ENCODE measurements around the gene MCRIP1.
A peak's percentile ranks its signal among the peaks of the same experiment; 100 is the strongest.

MCRIP1 gene

GRCh38 chr17:81822996-81823819 is 9.9 kb downstream of the MCRIP1 start:
- H4K20me1 ChIP-seq (ENCODE audit: insufficient read depth, low read length): no peaks in the 10 kb centered on the region
- H3K4me2 ChIP-seq (ENCODE audit: low read length): no peak overlapping the region
- H3K79me2 ChIP-seq (ENCODE audit: insufficient read depth, low read length): no peaks in the 10 kb centered on the region
- H2AFZ ChIP-seq (ENCODE audit: low read length): no peak overlapping the region
- no peak overlapping the region for H3K9ac ChIP-seq (ENCODE audit: low read length)
- no peaks in the 10 kb centered on the region for H3F3A ChIP-seq (ENCODE audit: insufficient read depth, low read length)
- no peak overlapping the region for H3K27ac ChIP-seq (ENCODE audit: low read depth, low read length, poor library complexity, severe bottlenecking)
- H3K4me3 ChIP-seq (ENCODE audit: low read depth, low read length, poor library complexity, severe bottlenecking): no peak overlapping the region
- H3K27me3 ChIP-seq (ENCODE audit: insufficient read depth, low read length): peaks cover 4% of the 10 kb centered on the region; the same call in 1 of the 2 replicates
- no peaks in the 10 kb centered on the region for H3K9me2 ChIP-seq (ENCODE audit: low read depth, low read length)
- TF ChIP-seq CTCF (IDR thresholded peaks at IDR 0.05; ENCODE audit: low read length): no peak
- no peak for TF ChIP-seq EZH2 (IDR thresholded peaks at IDR 0.05; ENCODE audit: borderline replicate concordance, low read length)
- no peaks in the 10 kb centered on the region for H3K9me3 ChIP-seq (ENCODE audit: low read length)
- H3K4me1 ChIP-seq (ENCODE audit: insufficient read depth, low read length, severe bottlenecking): no peaks in the 10 kb centered on the region
- no peaks in the 10 kb centered on the region for H3K36me3 ChIP-seq (ENCODE audit: insufficient read depth, low read length)

- Histone ChIP-seq H4K20me1 (ENCODE audit: insufficient read depth, low read length) (no peaks in the 10 kb centered on the region), H3K9me3 (ENCODE audit: low read length) (no peaks in the 10 kb centered on the region), H3K4me3 (ENCODE audit: low read depth, low read length, poor library complexity, severe bottlenecking) (no peak overlapping the region), H3K79me2 (ENCODE audit: insufficient read depth, low read length) (no peaks in the 10 kb centered on the region), H3K9ac (ENCODE audit: low read length) (no peak overlapping the region), H3K27ac (ENCODE audit: low read depth, low read length, poor library complexity, severe bottlenecking) (no peak overlapping the region), H3K27me3 (ENCODE audit: insufficient read depth, low read length) (peaks cover 4% of the 10 kb centered on the region; the same call in 1 of the 2 replicates), H3K9me2 (ENCODE audit: low read depth, low read length) (no peaks in the 10 kb centered on the region), H3K36me3 (ENCODE audit: insufficient read depth, low read length) (no peaks in the 10 kb centered on the region), H3K4me2 (ENCODE audit: low read length) (no peak overlapping the region), H2AFZ (ENCODE audit: low read length) (no peak overlapping the region), H3F3A (ENCODE audit: insufficient read depth, low read length) (no peaks in the 10 kb centered on the region), H3K4me1 (ENCODE audit: insufficient read depth, low read length, severe bottlenecking) (no peaks in the 10 kb centered on the region)
- TF ChIP-seq CTCF (IDR thresholded peaks at IDR 0.05; ENCODE audit: low read length) (no peak), EZH2 (IDR thresholded peaks at IDR 0.05; ENCODE audit: borderline replicate concordance, low read length) (no peak)
Measured at GRCh38 chr17:81822312-81822637, 10.8 kb downstream of the MCRIP1 start.

GRCh38 chr17:81821603-81822311 is 11.3 kb downstream of the MCRIP1 start:
- H4K20me1 ChIP-seq (ENCODE audit: insufficient read depth, low read length): no peaks in the 10 kb centered on the region
- no peak overlapping the region for H3K9ac ChIP-seq (ENCODE audit: low read length)
- H3K9me2 ChIP-seq (ENCODE audit: low read depth, low read length): no peaks in the 10 kb centered on the region
- TF ChIP-seq EZH2 (IDR thresholded peaks at IDR 0.05; ENCODE audit: borderline replicate concordance, low read length): no peak
- peak; percentile 39; the same call in 1 of the 2 replicates for TF ChIP-seq CTCF (IDR thresholded peaks at IDR 0.05; ENCODE audit: low read length)
- peaks cover 4% of the 10 kb centered on the region; the same call in 1 of the 2 replicates for H3K27me3 ChIP-seq (ENCODE audit: insufficient read depth, low read length)
- no peaks in the 10 kb centered on the region for H3K4me1 ChIP-seq (ENCODE audit: insufficient read depth, low read length, severe bottlenecking)
- H3K4me3 ChIP-seq (ENCODE audit: low read depth, low read length, poor library complexity, severe bottlenecking): no peak overlapping the region
- no peaks in the 10 kb centered on the region for H3K9me3 ChIP-seq (ENCODE audit: low read length)
- H3K4me2 ChIP-seq (ENCODE audit: low read length): no peak overlapping the region
- H3K36me3 ChIP-seq (ENCODE audit: insufficient read depth, low read length): no peaks in the 10 kb centered on the region
- no peaks in the 10 kb centered on the region for H3F3A ChIP-seq (ENCODE audit: insufficient read depth, low read length)
- H2AFZ ChIP-seq (ENCODE audit: low read length): no peak overlapping the region
- no peak overlapping the region for H3K27ac ChIP-seq (ENCODE audit: low read depth, low read length, poor library complexity, severe bottlenecking)
- no peaks in the 10 kb centered on the region for H3K79me2 ChIP-seq (ENCODE audit: insufficient read depth, low read length)

Measured in OCI-LY1 (cell line).